Liver (tissue), 9 donors: Measurements from ENCODE around the gene CEBPG. TPM values are rescaled to one million over a fixed set of nuclear protein-coding genes. Genes with fewer than 3 reads are reported as not detected.

Experiments used
- DNase-seq: peaks from one replicate; pipeline ENCODE4 v3.0.0-alpha.2; 2017; ENCODE audit warnings: low spot score
- H3K27ac ChIP-seq, 2 donors: one replicate each; pipeline ENCODE4 v1.7.0; 2013; ENCODE audit warnings: inconsistent platforms in 2 of 2, low read length in 2 of 2, control low read depth in 1 of 2, low read depth in 1 of 2, mild to moderate bottlenecking in 1 of 2
- H3K27me3 ChIP-seq, 4 donors: one replicate each; pipeline versions ENCODE4 v1.6.1 to v1.7.0; 2013; ENCODE audit warnings: low read length in 3 of 4, inconsistent platforms in 1 of 4, mild to moderate bottlenecking in 1 of 4, moderate library complexity in 1 of 4; ENCODE audit not compliant: control insufficient read depth in 4 of 4, insufficient read depth in 4 of 4
- H3K36me3 ChIP-seq, 4 donors: one replicate each; pipeline versions ENCODE4 v1.6.1 to v1.7.0; 2013; ENCODE audit warnings: low read length in 3 of 4, mild to moderate bottlenecking in 3 of 4, low read depth in 1 of 4, moderate library complexity in 1 of 4; ENCODE audit not compliant: control insufficient read depth in 4 of 4, insufficient read depth in 3 of 4
- H3K4me1 ChIP-seq, 4 donors: one replicate each; pipeline versions ENCODE4 v1.6.1 to v1.7.0; 2013; ENCODE audit warnings: low read length in 3 of 4, mild to moderate bottlenecking in 3 of 4, moderate library complexity in 1 of 4; ENCODE audit not compliant: control insufficient read depth in 4 of 4, insufficient read depth in 4 of 4
- H3K4me3 ChIP-seq, 3 donors: one replicate each; pipeline versions ENCODE4 v1.6.1 to v1.7.0; 2013; ENCODE audit warnings: low read length in 3 of 3, control low read depth in 1 of 3, low read depth in 1 of 3, mild to moderate bottlenecking in 1 of 3
- H3K9ac ChIP-seq, 2 donors: one replicate each; pipeline ENCODE4 v1.7.0; 2013; ENCODE audit warnings: low read length in 2 of 2, mild to moderate bottlenecking in 2 of 2, moderate library complexity in 2 of 2, control low read depth in 1 of 2, low read depth in 1 of 2
- H3K9me3 ChIP-seq, 4 donors: one replicate each; pipeline versions ENCODE4 v1.6.1 to v1.7.0; 2013; ENCODE audit warnings: low read length in 3 of 4; ENCODE audit not compliant: control insufficient read depth in 4 of 4
- EGR1 ChIP-seq, 2 donors: IDR thresholded peaks; 2 replicates each; pipeline ENCODE4 v1.6.1; 2016 to 2018; ENCODE audit warnings: antibody characterized with exemption in 2 of 2, low read depth in 2 of 2
- FOXA1 ChIP-seq: IDR thresholded peaks from 2 replicates; pipeline ENCODE4 v1.6.1; 2016; ENCODE audit warnings: antibody characterized with exemption
- FOXA2 ChIP-seq: IDR thresholded peaks from 2 replicates; pipeline ENCODE4 v1.6.1; 2016; ENCODE audit warnings: antibody characterized with exemption
- HNF4A ChIP-seq, 2 donors: conservative IDR thresholded peaks; 2 replicates each; pipeline ENCODE4 v1.6.1; 2016; ENCODE audit warnings: antibody characterized with exemption in 2 of 2, mild to moderate bottlenecking in 2 of 2
- HNF4G ChIP-seq: IDR thresholded peaks from 2 replicates; pipeline ENCODE4 v1.6.1; 2016; ENCODE audit warnings: antibody characterized with exemption
- MAX ChIP-seq: IDR thresholded peaks from 2 replicates; pipeline ENCODE4 v1.6.1; 2016; ENCODE audit warnings: antibody characterized with exemption
- RAD21 ChIP-seq, 2 donors: IDR thresholded peaks; 2 replicates each; pipeline ENCODE4 v1.6.1; 2016; ENCODE audit warnings: antibody characterized with exemption in 2 of 2, mild to moderate bottlenecking in 2 of 2
- REST ChIP-seq: IDR thresholded peaks from 2 replicates; pipeline ENCODE4 v1.6.1; 2016; ENCODE audit warnings: antibody characterized with exemption, mild to moderate bottlenecking
- RXRA ChIP-seq, 2 donors: IDR thresholded peaks; 2 replicates each; pipeline ENCODE4 v1.6.1; 2017 to 2018; ENCODE audit warnings: antibody characterized with exemption in 2 of 2, mild to moderate bottlenecking in 1 of 2
- SP1 ChIP-seq: IDR thresholded peaks from 2 replicates; pipeline ENCODE4 v1.6.1; 2018; ENCODE audit warnings: antibody characterized with exemption, mild to moderate bottlenecking
- TAF1 ChIP-seq: conservative IDR thresholded peaks from 2 replicates; pipeline ENCODE4 v1.6.1; 2016; ENCODE audit warnings: antibody characterized with exemption, mild to moderate bottlenecking
- WGBS: extraction: QIAGEN DNeasy Blood & Tissue Kit; methylation state at CpG from one replicate; pipeline ENCODE4 v1.1.7; 2013; 5-methylcytosine and 5-hydroxymethylcytosine counted together
- polyA plus RNA-seq, 2 donors: library from polyadenylated mRNA; stranded (reverse) in 1 of 2; unstranded in 1 of 2; fragments of 200-250 nt in 1 of 2; fragments of >200 nt in 1 of 2; fragmentation: Nextera tagmentation in 1 of 2; extraction: Ambion mirVana in 1 of 2; gene quantifications; one replicate each; pipeline versions ENCODE4 v1.2.1 to v1.2.3, GENCODE V29; 2013 to 2015
- total RNA-seq, 2 donors: library from RNA; depleted of rRNA; stranded (reverse); fragments of >200 nt; gene quantifications; one replicate each; pipeline ENCODE4 v1.2.3, GENCODE V29; 2014
- TF ChIP-seq, protein P1 (sequence below): fragments of 150-350 bp; IDR thresholded peaks from 2 replicates; pipeline ENCODE4 v1.5.1; 2017; ENCODE audit warnings: improper control_type of control experiment, low read depth, low read length; ENCODE audit not compliant: missing input control
- TF ChIP-seq, protein P2 (sequence below): IDR thresholded peaks from 2 replicates; pipeline ENCODE4 v1.6.1; 2016; ENCODE audit warnings: antibody characterized with exemption
- donor health status: healthy.
- donor health status: healthy.
- donor health status: healthy.
- donor health status: healthy.
- donor health status: healthy.

Gene CEBPG
- total and polyA plus RNA-seq, 4 donors, result 16.9 to 36.1 (median 24.2) TPM

DNA sequence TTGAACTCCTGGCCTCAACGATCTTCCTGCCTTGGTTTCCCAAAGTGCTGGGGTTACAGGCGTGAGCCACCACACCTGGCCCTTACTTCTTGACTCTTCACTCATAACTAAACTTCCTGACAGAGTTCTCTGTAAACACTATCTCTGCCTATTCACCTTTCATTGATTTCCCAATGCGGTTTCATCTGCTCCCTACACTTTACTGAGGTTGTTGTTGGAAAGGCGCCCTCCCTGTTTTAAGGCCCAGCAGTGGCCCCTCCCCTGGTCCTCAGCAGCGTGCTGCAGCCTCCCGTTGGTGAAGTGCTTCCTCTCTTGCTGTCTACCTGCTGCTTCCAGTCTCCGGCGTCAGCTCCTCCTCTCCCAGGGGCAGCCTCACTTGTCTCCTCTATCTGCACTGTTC is 44.4 kb upstream of the CEBPG start:
- H3K27me3 ChIP-seq, result no peaks in the 10 kb centered on the region
- WGBS, result 57% methylated on average over 8 of the region's 8 CpGs

DNA sequence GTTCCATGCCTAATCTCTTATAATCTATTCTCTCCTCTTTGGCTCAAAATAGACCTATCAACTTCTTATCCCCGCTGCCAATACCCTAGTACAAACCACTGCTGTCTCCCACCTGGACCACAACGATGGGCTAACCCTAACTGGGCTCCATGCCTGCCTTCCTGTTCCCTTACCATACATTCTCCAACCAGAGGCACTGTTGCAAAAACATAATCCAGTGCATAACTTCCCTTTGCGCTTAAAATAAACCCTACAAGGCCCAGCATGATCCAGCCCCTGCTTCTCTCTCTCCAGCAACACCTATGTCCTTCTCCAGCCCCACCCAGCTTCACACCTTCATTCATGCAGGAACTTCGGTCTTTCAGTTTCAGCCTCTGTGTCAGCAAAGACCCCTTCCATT is 43.8 kb upstream of the CEBPG start:
- no peaks in the 10 kb centered on the region for H3K36me3 ChIP-seq
- peaks cover 0 to 30% (median 18%) of the 10 kb centered on the region in 4 donors for H3K4me1 ChIP-seq
- H3K4me3 ChIP-seq, result no peak overlapping the region
- no peak for DNase-seq
- H3K27me3 ChIP-seq, result no peaks in the 10 kb centered on the region
- TF ChIP-seq, protein P1, sequence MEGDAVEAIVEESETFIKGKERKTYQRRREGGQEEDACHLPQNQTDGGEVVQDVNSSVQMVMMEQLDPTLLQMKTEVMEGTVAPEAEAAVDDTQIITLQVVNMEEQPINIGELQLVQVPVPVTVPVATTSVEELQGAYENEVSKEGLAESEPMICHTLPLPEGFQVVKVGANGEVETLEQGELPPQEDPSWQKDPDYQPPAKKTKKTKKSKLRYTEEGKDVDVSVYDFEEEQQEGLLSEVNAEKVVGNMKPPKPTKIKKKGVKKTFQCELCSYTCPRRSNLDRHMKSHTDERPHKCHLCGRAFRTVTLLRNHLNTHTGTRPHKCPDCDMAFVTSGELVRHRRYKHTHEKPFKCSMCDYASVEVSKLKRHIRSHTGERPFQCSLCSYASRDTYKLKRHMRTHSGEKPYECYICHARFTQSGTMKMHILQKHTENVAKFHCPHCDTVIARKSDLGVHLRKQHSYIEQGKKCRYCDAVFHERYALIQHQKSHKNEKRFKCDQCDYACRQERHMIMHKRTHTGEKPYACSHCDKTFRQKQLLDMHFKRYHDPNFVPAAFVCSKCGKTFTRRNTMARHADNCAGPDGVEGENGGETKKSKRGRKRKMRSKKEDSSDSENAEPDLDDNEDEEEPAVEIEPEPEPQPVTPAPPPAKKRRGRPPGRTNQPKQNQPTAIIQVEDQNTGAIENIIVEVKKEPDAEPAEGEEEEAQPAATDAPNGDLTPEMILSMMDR, result no peak
- TF ChIP-seq HNF4G, result no peak
- no peak for TF ChIP-seq FOXA2
- TF ChIP-seq REST, result no peak
- WGBS, result 85% methylated on average over 4 of the region's 4 CpGs
- H3K27ac ChIP-seq, result peak overlapping the region in 1 of 2 donors; percentile 74
- no peak overlapping the region for H3K9ac ChIP-seq
- peaks cover 0 to 4% (median 3%) of the 10 kb centered on the region in 4 donors for H3K9me3 ChIP-seq

More for the DNA sequence above, 44.4 kb upstream of the CEBPG start:
- TF ChIP-seq SP1 (peak; percentile 9), MAX (no peak), FOXA1 (no peak), EGR1 (IDR thresholded peaks at IDR 0.05; ENCODE audit: low read depth in 2 of 2) (no peak), HNF4A (conservative IDR thresholded peaks at IDR 0.05) (peak in 1 of 2 donors; percentile 10), FOXA2 (peak; percentile 17), RXRA (IDR thresholded peaks at IDR 0.05) (no peak), HNF4G (no peak), TAF1 (no peak), RAD21 (IDR thresholded peaks at IDR 0.05) (peak in 1 of 2 donors; percentile 20)
- TF ChIP-seq, protein P2, sequence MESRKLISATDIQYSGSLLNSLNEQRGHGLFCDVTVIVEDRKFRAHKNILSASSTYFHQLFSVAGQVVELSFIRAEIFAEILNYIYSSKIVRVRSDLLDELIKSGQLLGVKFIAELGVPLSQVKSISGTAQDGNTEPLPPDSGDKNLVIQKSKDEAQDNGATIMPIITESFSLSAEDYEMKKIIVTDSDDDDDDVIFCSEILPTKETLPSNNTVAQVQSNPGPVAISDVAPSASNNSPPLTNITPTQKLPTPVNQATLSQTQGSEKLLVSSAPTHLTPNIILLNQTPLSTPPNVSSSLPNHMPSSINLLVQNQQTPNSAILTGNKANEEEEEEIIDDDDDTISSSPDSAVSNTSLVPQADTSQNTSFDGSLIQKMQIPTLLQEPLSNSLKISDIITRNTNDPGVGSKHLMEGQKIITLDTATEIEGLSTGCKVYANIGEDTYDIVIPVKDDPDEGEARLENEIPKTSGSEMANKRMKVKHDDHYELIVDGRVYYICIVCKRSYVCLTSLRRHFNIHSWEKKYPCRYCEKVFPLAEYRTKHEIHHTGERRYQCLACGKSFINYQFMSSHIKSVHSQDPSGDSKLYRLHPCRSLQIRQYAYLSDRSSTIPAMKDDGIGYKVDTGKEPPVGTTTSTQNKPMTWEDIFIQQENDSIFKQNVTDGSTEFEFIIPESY, result no peak
- Histone ChIP-seq H3K9ac (no peak overlapping the region), H3K9me3 (peaks cover 0 to 4% (median 3%) of the 10 kb centered on the region in 4 donors), H3K27ac (no peak overlapping the region), H3K4me1 (peaks cover 4 to 36% (median 19%) of the 10 kb centered on the region in 4 donors), H3K4me3 (no peak overlapping the region), H3K36me3 (no peaks in the 10 kb centered on the region)
- no peak for DNase-seq
